DOHH2 (cell line): Measurements from ENCODE around the gene TM9SF2.

ENCODE experiments used
- H3F3A ChIP-seq: fragments of 200-600 bp; sonication (generic), shearing (Covaris generic); 2 replicates; pipeline ENCODE4 v1.6.0; 2016; ENCODE audit warnings: antibody characterized with exemption, mild to moderate bottlenecking; ENCODE audit not compliant: control insufficient read depth, insufficient read depth
- H3K27ac ChIP-seq: fragments of 200-600 bp; sonication (generic); 2 replicates; pipeline ENCODE4 v1.5.1; 2014; ENCODE audit warnings: low read depth, mild to moderate bottlenecking, low read length, moderate library complexity
- H3K27me3 ChIP-seq: fragments of 200-600 bp; sonication (generic); 2 replicates; pipeline ENCODE4 v1.6.1; 2014; ENCODE audit warnings: mild to moderate bottlenecking, low read length, mixed read lengths; ENCODE audit not compliant: control insufficient read depth
- H3K36me3 ChIP-seq: fragments of 200-600 bp; sonication (generic); 2 replicates; pipeline ENCODE4 v1.6.1; 2014; ENCODE audit warnings: mild to moderate bottlenecking, low read length, moderate library complexity, mixed read lengths; ENCODE audit not compliant: control insufficient read depth
- H3K4me1 ChIP-seq: fragments of 200-600 bp; sonication (generic); 2 replicates; pipeline ENCODE4 v1.6.1; 2014; ENCODE audit warnings: mild to moderate bottlenecking, low read length, mixed read lengths; ENCODE audit not compliant: control insufficient read depth
- H3K4me2 ChIP-seq: fragments of 200-600 bp; sonication (generic); 2 replicates; pipeline ENCODE4 v1.6.0; 2014; ENCODE audit warnings: mild to moderate bottlenecking, low read length, moderate library complexity
- H3K4me3 ChIP-seq: fragments of 200-600 bp; sonication (generic); 2 replicates; pipeline ENCODE4 v1.5.1; 2014; ENCODE audit warnings: mild to moderate bottlenecking, low read length, mixed read lengths
- H3K79me2 ChIP-seq: fragments of 200-600 bp; sonication (generic); 2 replicates; pipeline ENCODE4 v1.6.1; 2014; ENCODE audit warnings: mild to moderate bottlenecking, low read length, mixed read lengths; ENCODE audit not compliant: control insufficient read depth
- H3K9me2 ChIP-seq: fragments of 200-600 bp; sonication (generic); replicated peaks from 2 replicates; pipeline ENCODE4 v1.6.1; 2014; ENCODE audit warnings: mild to moderate bottlenecking, low read length, mixed read lengths; ENCODE audit not compliant: control insufficient read depth
- H3K9me3 ChIP-seq: fragments of 200-600 bp; sonication (generic); 2 replicates; pipeline ENCODE4 v1.6.1; 2014; ENCODE audit warnings: antibody characterized with exemption, low read length, mixed read lengths; ENCODE audit not compliant: control insufficient read depth, insufficient read depth
- H4K20me1 ChIP-seq: fragments of 200-600 bp; sonication (generic); 2 replicates; pipeline ENCODE4 v1.6.0; 2014; ENCODE audit warnings: low read depth, mild to moderate bottlenecking, antibody characterized with exemption, low read length, moderate library complexity; ENCODE audit not compliant: control insufficient read depth, insufficient read depth
- CTCF ChIP-seq: fragments of 200-600 bp; sonication (generic); IDR thresholded peaks from one replicate; pipeline ENCODE4 v1.5.1; 2014; ENCODE audit warnings: antibody characterized with exemption, mild to moderate bottlenecking, low read depth, low read length; ENCODE audit not compliant: poor library complexity, severe bottlenecking
- EZH2phosphoT487 ChIP-seq: fragments of 200-600 bp; sonication (generic); IDR thresholded peaks from 2 replicates; pipeline ENCODE4 v1.6.1; 2017; ENCODE audit warnings: borderline replicate concordance, mild to moderate bottlenecking, antibody characterized with exemption, low read length, moderate library complexity, mixed read lengths

TM9SF2 gene

DNA sequence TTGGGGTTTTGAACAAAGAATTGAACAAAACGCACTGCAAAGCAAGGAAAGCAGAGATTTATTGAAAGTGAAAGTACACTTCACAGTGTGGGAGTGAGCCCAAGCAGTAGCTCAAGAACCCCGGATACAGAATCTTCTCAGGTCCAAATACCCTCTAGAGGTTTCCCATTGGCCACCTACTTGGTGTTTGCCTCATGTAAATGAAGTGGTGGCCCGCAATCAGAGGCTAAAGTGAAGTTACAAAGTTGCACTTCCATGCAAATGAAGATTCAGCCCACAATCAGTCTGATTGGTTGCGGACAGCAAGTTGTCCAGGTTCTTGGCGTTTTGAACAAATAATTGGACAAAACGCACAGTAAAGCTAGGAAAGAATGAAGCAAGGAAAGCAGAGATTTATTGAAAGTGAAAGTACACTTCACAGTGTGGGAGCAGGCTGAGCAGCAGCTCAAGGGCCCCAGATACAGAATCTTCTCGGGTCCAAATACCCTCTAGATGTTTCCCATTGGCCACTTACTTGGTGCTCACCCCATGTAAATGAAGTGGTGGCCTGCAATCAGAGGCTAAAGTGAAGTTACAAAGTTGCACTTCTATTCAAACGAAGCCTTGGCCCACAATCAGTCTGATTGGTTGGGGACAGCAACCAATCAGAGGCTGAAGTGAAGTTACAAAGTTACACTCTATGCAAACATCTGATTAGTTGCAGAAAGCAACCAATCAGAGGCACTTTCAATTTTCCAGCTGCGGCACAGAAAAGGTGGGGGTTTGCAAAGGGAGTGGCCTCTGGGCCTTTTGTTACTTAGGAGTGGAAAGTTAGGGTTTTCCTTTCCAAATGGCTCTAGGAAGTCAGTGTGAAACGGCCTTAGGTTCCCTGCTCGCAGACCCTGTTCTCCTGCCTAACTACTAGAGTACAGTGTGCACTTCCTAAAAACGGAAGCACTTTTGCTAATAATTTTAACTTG is 4.8 kb upstream of the TM9SF2 start:
- H3K9me3 ChIP-seq, result 0 out of 2 replicates have a peak, but pooled peaks cover 4% of the 10 kb centered on the region
- no peaks in the 10 kb centered on the region for H3K27me3 ChIP-seq
- no peak overlapping the region for H3K27ac ChIP-seq
- peaks cover 8% of the 10 kb centered on the region; the same call in 1 of the 2 replicates for H3F3A ChIP-seq
- H3K4me3 ChIP-seq, result no peak overlapping the region
- no peak overlapping the region for H3K4me2 ChIP-seq
- no peaks in the 10 kb centered on the region for H4K20me1 ChIP-seq
- peaks cover 32% of the 10 kb centered on the region for H3K4me1 ChIP-seq
- TF ChIP-seq EZH2phosphoT487 (no peak), CTCF (no peak)
- H3K79me2 ChIP-seq, result peaks cover 17% of the 10 kb centered on the region
- no peaks in the 10 kb centered on the region for H3K9me2 ChIP-seq
- H3K36me3 ChIP-seq, result no peaks in the 10 kb centered on the region; the same call in 1 of the 2 replicates

DNA sequence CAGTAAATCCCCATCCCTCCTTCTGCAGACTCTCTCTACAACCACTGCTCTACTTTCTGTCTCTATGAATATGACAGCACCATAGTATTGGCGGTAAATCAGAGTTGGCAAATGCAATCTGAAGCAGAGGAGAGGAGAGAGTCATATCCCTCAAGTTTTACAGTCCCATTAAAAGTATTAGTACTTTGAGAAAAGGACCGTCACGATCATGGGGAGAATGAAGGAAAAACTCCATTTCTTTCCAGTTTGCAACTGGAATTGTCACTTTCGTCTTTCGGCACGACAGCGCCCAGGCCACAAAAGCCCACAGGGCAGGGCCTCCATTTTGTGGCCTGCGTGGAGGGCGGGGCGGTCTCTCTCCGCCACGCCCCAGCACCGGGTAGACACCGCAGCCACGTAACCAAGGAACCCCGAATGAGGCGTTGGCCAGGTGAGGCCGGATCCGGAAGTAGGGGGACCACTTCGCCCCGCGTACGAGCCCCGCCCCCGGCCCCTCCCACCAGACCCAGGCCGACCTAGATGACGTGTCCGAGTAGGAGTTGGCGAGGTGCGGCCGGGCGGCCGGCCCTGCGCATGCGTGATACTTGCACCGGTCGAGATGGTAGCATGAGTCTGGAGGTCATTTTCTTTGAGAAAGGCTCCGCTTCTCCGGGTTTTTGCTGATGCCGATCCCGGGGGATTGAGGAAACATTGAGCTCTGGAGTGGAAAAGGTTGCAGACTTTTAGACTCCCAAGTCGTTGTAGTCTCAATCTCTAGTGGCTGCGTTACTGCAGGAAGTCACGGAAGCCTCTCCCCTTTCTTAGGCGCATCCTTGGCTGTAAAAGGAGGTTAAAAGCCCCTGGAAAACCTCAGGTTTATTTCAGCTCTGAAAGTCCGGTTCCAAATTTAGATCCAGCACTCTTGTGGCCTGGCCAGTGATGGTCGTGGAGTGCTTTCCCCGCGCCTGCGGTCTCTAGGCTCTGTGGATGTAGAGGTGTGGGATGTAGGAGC is 2.8 kb upstream of the TM9SF2 start:
- Histone ChIP-seq H3K9me3 (no peaks in the 10 kb centered on the region), H3K9me2 (no peaks in the 10 kb centered on the region), H3K4me3 (peak overlapping the region; percentile 81), H3K4me1 (peaks cover 43% of the 10 kb centered on the region), H3K27ac (peak overlapping the region; percentile 77), H3K79me2 (peaks cover 37% of the 10 kb centered on the region), H3K27me3 (no peaks in the 10 kb centered on the region), H3K4me2 (peak overlapping the region; percentile 94), H3F3A (peaks cover 16% of the 10 kb centered on the region), H3K36me3 (peaks cover 4% of the 10 kb centered on the region; the same call in 1 of the 2 replicates), H4K20me1 (0 out of 2 replicates have a peak, but pooled peaks cover 3% of the 10 kb centered on the region)
- TF ChIP-seq CTCF (no peak), EZH2phosphoT487 (no peak)

- H3K36me3 ChIP-seq, result peaks cover 10% of the 10 kb centered on the region; the same call in 1 of the 2 replicates
- H3K27me3 ChIP-seq, result no peaks in the 10 kb centered on the region
- H4K20me1 ChIP-seq, result 0 out of 2 replicates have a peak, but pooled peaks cover 3% of the 10 kb centered on the region
- H3K4me1 ChIP-seq, result peaks cover 65% of the 10 kb centered on the region
- peaks cover 27% of the 10 kb centered on the region for H3F3A ChIP-seq
- TF ChIP-seq EZH2phosphoT487 (no peak), CTCF (no peak)
- no peaks in the 10 kb centered on the region for H3K9me3 ChIP-seq
- peaks cover 60% of the 10 kb centered on the region for H3K79me2 ChIP-seq
- H3K9me2 ChIP-seq, result no peaks in the 10 kb centered on the region
- peak overlapping the region; percentile 86 for H3K4me3 ChIP-seq
- H3K4me2 ChIP-seq, result peak overlapping the region; percentile 94
- peak overlapping the region; percentile 84 for H3K27ac ChIP-seq
Observed at GRCh38 chr13:99500839-99501183, 461 bp upstream of the TM9SF2 start.
